GM18519 (cell line): ENCODE results near the gene JAGN1.
"Not testable (repeated sequence)": the region's sequence is repeated elsewhere in the genome, so short reads cannot be mapped to it uniquely, and the experiment has no call there.

Experiments used
- ATAC-seq: cut with Tn5 transposase; IDR thresholded peaks from one replicate; pipeline ENCODE4 v1.9.1; 2021; ENCODE audit warnings: mild to moderate bottlenecking, moderate library complexity; ENCODE audit not compliant: unreplicated experiment, low FRiP score

The JAGN1 gene

GRCh38 chr3:9915254-9916141, 25.1 kb downstream of the JAGN1 start:
- no peak for ATAC-seq

GRCh38 chr3:9916346-9916733, 25.9 kb downstream of the JAGN1 start:
- ATAC-seq: no peak

GRCh38 chr3:9916734-9917680, 26.6 kb downstream of the JAGN1 start, which contains the start of gene IL17RC:
Gene IL17RC, plus strand, starts transcription at chr3:9917098. Its CDS starts 218 bp downstream, at chr3:9917316.
- no peak for ATAC-seq

- no peak for ATAC-seq
These were observed 27.4 kb downstream of the JAGN1 start for GRCh38 chr3:9917820-9918219.

GRCh38 chr3:9918261-9919038, 28.0 kb downstream of the JAGN1 start:
- ATAC-seq: no peak

- ATAC-seq: no peak
These were observed 37.7 kb downstream of the JAGN1 start for GRCh38 chr3:9928158-9928557.

- no peak for ATAC-seq
These were observed 40.5 kb downstream of the JAGN1 start for GRCh38 chr3:9930804-9931418.

GRCh38 chr3:9932535-9932842, 42.1 kb downstream of the JAGN1 start:
- ATAC-seq: no peak

GRCh38 chr3:9932843-9933560, 42.6 kb downstream of the JAGN1 start:
- ATAC-seq: peak; percentile 40

- peak; percentile 84 for ATAC-seq
These were observed 43.3 kb downstream of the JAGN1 start, which contains the start of gene CRELD1 for GRCh38 chr3:9933561-9934234. Gene CRELD1, plus strand, starts transcription at chr3:9933834. Its CDS starts 605 bp downstream, at chr3:9934439.

GRCh38 chr3:9934235-9934621, 43.8 kb downstream of the JAGN1 start:
- ATAC-seq: no peak

- ATAC-seq: no peak
These were observed 44.6 kb downstream of the JAGN1 start for GRCh38 chr3:9934993-9935392.

GRCh38 chr3:9935966-9936510, 45.6 kb downstream of the JAGN1 start:
- no peak for ATAC-seq

- ATAC-seq: no peak
These were observed 47.3 kb downstream of the JAGN1 start for GRCh38 chr3:9937486-9938238.

- ATAC-seq: no peak
These were observed 48.6 kb downstream of the JAGN1 start for GRCh38 chr3:9938966-9939365.

- ATAC-seq: not testable (repeated sequence)
These were observed 49.5 kb downstream of the JAGN1 start for GRCh38 chr3:9939906-9940305.

GRCh38 chr3:9940746-9941145, 50.3 kb downstream of the JAGN1 start:
- ATAC-seq: no peak

- ATAC-seq: no peak
These were observed 51.8 kb downstream of the JAGN1 start for GRCh38 chr3:9942164-9942563.
